Measurements from ENCODE around the gene NGEF.
"Not testable (repeated sequence)": the region's sequence is repeated elsewhere in the genome, so short reads cannot be mapped to it uniquely, and the experiment has no call there.

NGEF gene

DNA sequence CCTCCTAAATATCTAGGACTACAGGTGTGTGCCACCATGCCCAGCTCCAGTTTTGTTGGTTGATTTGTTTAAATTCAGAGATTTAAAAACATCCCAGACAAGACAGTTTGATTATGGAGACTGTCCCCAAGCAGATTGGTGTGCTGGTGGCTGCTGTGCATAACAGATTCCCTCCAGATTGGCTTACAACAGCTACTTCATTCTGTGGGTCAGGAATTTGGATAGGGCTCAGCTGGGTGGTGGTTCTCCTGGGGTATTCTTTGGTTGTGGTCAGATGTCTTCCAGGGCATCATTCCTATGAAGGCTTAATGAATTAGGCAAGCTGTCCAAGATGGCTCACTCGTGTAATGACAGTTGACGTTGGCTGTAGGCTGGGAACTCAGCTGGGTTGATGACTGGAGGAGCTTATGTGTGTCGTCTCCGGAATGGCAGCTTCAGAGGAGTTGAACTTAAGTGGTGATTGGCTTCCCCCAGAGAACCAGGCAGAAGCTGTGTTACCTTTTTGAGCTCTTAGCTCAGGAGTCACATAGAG is 153.6 kb downstream of the NGEF start:
- Mint-ChIP-seq H3K4me1 (ENCODE audit: low read depth) (peaks cover 4% of the 10 kb centered on the region), H3K4me3 (no peak overlapping the region), H3K36me3 (ENCODE audit: low read depth) (peaks cover 70% of the 10 kb centered on the region), H3K27ac (no peak overlapping the region), H3K27me3 (no peaks in the 10 kb centered on the region), H3K9me3 (no peaks in the 10 kb centered on the region)
- DNase-seq: no peak

DNA sequence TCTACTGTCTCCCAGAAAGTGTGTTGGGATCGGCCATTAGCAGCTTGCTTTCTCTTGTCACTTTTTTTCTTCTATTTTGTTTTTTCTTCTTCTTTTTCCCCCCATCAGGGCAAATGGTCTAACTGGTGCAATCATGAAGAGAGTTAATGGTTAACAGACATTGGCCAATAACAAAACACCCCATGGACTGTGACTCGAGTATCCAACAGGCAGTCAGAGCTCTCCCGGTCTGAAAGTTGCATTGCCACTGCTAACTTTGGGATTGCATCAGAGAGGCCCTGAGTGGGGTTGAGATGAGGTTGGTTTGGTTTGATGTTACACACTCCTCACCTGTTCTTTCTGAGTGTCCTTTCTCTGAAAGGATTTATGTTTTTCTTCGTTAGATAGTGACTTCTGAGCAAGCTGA is 155.9 kb downstream of the NGEF start:
- Mint-ChIP-seq H3K27ac (no peak overlapping the region), H3K27me3 (no peaks in the 10 kb centered on the region), H3K4me1 (ENCODE audit: low read depth) (peaks cover 6% of the 10 kb centered on the region), H3K4me3 (no peak overlapping the region), H3K9me3 (no peaks in the 10 kb centered on the region), H3K36me3 (ENCODE audit: low read depth) (peaks cover 83% of the 10 kb centered on the region)
- no peak for DNase-seq

DNA sequence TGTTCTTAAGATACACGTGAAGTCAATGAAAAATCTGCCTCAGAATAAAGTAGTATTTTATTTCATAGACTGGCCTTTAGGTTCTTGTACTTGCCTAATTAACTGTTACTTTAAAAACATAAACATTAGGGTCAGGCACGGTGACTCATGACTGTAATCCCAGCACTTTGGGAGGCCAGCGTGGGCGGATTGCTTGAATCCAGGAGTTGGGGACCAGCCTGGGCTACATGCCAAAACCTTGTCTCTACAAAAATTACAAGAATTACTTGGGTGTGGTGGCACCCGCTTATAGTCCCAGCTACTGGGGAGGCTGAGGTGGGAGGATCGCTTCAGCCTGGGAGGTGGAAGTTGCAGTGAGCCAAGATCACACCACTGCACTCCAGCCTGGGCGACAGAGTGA is 159.0 kb downstream of the NGEF start:
- no peak overlapping the region for H3K4me3 Mint-ChIP-seq
- no peak overlapping the region for H3K27ac Mint-ChIP-seq
- no peak for DNase-seq
- peaks cover 8% of the 10 kb centered on the region for H3K4me1 Mint-ChIP-seq (ENCODE audit: low read depth)
- H3K36me3 Mint-ChIP-seq (ENCODE audit: low read depth): peaks cover 93% of the 10 kb centered on the region
- no peaks in the 10 kb centered on the region for H3K9me3 Mint-ChIP-seq
- no peaks in the 10 kb centered on the region for H3K27me3 Mint-ChIP-seq

DNA sequence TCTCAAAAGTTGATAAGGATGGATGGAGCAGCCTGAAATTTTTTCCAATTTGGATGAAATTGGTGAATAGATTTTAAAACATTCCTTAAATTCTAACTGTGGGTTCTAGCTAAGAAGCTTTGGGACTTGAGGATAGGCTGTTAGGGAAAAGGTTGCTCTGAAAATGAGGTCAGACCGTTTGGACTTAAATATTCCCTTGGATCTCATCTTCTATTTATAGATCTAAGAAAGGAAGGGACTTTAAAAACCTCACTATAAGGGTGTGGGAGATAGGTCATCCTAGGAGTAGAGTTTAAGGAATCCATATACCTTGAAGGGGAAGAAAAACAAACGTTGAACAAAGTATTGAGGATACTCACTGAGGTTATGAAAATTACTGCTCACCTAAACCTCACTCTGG is 160.4 kb downstream of the NGEF start:
- no peak for DNase-seq
- peak overlapping the region; percentile 16 for H3K27ac Mint-ChIP-seq

DNA sequence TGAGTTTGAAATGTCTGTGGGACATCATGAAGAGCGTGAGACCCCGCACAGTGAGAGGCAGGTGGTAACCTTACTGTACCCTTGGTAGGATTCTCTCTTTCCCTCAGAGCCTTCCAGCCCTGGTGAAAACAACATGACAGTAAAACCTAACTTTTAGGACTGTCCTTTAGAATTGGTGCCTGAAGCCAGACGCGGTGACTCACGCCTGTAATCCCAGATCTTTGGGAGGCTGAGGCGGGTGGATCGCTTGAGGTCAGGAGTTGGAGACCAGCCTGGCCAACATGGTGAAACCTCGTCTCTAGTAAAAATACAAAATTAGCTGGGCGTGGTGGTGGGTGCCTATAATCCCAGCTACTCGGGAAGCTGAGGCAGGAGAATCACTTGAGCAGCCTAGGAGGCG is 161.0 kb downstream of the NGEF start:
- not testable (repeated sequence) for H3K4me1 Mint-ChIP-seq (ENCODE audit: low read depth); H3K27me3 Mint-ChIP-seq; H3K4me3 Mint-ChIP-seq; H3K9me3 Mint-ChIP-seq; DNase-seq
- Mint-ChIP-seq H3K27ac (peak overlapping the region; percentile 46), H3K36me3 (ENCODE audit: low read depth) (peaks cover 93% of the 10 kb centered on the region)

More for the DNA sequence above, 160.4 kb downstream of the NGEF start:
- H3K36me3 Mint-ChIP-seq (ENCODE audit: low read depth): peaks cover 93% of the 10 kb centered on the region
- no peak overlapping the region for H3K4me3 Mint-ChIP-seq
- no peaks in the 10 kb centered on the region for H3K27me3 Mint-ChIP-seq
- peaks cover 8% of the 10 kb centered on the region for H3K4me1 Mint-ChIP-seq (ENCODE audit: low read depth)
- no peaks in the 10 kb centered on the region for H3K9me3 Mint-ChIP-seq

DNA sequence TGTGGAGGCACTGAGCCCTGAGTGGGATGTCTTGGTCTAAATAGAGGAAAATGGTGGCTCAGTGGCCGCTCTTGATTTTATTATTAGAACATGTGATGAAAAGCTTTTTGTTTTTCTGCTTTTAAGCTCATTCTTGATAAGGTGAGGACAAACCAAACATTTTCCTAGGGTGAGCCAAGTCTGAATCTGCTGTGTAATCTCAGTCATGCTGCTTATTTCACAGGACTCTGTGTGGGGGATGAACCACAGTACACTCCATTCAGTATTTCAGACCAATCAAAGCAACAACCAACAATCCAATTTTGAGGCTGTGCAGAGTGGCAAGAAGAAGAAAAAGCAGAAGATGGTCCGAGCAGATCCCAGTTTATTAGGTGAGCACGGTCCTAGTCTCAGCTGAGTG is 163.0 kb downstream of the NGEF start:
- Mint-ChIP-seq H3K36me3 (ENCODE audit: low read depth) (peaks cover 93% of the 10 kb centered on the region), H3K9me3 (no peaks in the 10 kb centered on the region), H3K4me1 (ENCODE audit: low read depth) (peaks cover 8% of the 10 kb centered on the region), H3K27ac (peak overlapping the region; percentile 60), H3K4me3 (no peak overlapping the region), H3K27me3 (no peaks in the 10 kb centered on the region)
- no peak for DNase-seq

DNA sequence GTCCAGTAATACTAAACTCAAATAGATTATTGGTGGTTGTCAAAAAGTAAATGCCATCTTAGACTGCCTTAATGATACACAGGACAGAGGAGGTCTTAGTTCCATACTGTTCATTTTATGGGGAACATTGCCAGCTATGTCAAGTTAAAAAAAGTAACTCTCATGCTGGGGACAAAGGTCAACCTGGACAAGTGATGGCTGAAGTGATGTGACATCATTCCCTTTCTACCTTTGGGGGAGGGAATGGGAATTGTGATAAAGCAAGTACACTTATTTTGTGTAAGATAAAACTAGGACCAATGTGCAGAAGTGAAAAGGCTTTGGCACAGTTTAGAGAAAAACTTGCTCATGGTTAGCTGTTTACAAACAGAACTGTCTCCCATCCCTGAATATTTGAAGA is 167.0 kb downstream of the NGEF start:
- no peak overlapping the region for H3K4me3 Mint-ChIP-seq
- H3K27ac Mint-ChIP-seq: no peak overlapping the region
- no peaks in the 10 kb centered on the region for H3K9me3 Mint-ChIP-seq
- no peak for DNase-seq
- peaks cover 93% of the 10 kb centered on the region for H3K36me3 Mint-ChIP-seq (ENCODE audit: low read depth)
- H3K4me1 Mint-ChIP-seq (ENCODE audit: low read depth): peaks cover 2% of the 10 kb centered on the region
- H3K27me3 Mint-ChIP-seq: no peaks in the 10 kb centered on the region

DNA sequence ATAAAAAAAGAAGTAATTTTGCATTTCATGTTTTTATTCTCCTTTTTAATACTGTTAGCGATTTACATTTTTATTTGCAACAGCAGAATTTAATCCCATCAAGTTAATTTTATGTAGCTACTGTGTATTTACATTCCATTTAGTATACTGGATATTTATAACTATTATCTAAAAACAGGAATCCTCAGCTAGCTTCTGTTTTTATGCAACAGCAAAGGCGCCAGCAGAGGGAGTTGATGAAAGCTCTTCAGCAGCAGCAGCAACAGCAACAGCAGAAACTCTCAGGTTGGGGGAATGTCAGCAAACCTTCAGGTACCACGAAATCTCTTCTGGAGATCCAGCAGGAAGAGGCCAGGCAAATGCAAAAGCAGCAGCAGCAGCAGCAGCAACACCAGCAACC is 169.2 kb downstream of the NGEF start:
- no peak for DNase-seq
- Mint-ChIP-seq H3K4me1 (ENCODE audit: low read depth) (peaks cover 11% of the 10 kb centered on the region), H3K36me3 (ENCODE audit: low read depth) (peaks cover 93% of the 10 kb centered on the region), H3K4me3 (no peak overlapping the region), H3K9me3 (no peaks in the 10 kb centered on the region), H3K27ac (peak overlapping the region; percentile 64), H3K27me3 (no peaks in the 10 kb centered on the region)

DNA sequence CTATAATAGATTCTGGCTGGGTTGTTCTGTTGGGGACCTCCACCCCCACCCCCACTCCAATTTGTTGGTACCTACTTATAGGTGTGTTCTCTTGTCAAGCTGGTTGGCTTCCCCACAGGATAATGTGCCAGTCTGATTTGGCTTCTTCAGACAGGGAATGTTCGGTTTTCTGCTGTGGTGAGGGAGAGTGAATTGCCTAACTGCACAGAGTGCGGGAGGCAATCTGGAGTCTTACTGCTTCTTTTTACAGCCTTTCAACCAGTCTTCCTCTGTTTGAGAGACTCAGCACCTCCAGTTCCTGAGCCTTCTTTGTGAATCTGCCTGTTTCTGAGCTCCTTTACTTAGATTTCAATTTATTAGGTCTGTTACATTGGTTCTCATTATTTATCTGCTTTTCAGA is 170.4 kb downstream of the NGEF start:
- DNase-seq: no peak
- Mint-ChIP-seq H3K4me3 (no peak overlapping the region), H3K36me3 (ENCODE audit: low read depth) (peaks cover 93% of the 10 kb centered on the region), H3K4me1 (ENCODE audit: low read depth) (peaks cover 23% of the 10 kb centered on the region), H3K27me3 (no peaks in the 10 kb centered on the region), H3K9me3 (no peaks in the 10 kb centered on the region), H3K27ac (no peak overlapping the region)

DNA sequence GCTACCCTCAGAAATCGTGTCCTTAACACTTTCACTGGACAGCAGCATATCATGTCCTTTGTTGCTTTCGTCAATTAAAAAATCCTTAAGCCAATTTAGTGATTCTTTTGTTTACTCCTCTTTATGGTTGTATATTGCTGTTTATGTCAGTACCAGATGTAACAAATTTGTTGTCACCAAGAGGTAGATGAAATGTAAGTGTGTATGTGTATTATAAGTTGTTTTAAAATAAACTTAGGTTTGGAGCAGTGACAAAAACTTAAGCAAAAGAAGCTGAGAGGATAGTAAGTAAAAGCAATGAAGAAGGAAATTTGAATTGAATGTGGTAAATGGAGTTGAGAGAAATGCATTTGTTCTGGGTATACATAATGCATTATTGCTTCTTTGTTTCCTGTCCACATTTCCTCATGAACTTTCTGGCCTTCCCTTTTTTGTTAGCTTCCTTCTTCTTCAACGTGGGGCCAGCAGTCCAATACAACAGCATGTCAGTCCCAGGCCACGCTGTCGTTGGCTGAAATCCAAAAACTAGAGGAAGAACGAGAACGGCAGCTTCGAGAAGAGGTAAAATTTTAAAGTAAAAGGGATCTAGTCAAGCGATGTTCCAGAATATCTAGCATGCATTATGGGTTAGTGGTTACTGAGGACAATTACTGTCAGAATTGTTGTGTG is 173.5 kb downstream of the NGEF start:
- H3K4me1 Mint-ChIP-seq (ENCODE audit: low read depth): peaks cover 34% of the 10 kb centered on the region
- no peak for DNase-seq
- H3K4me3 Mint-ChIP-seq: no peak overlapping the region
- H3K9me3 Mint-ChIP-seq: no peaks in the 10 kb centered on the region
- peaks cover 88% of the 10 kb centered on the region for H3K36me3 Mint-ChIP-seq (ENCODE audit: low read depth)
- H3K27me3 Mint-ChIP-seq: no peaks in the 10 kb centered on the region
- peak overlapping the region; percentile 77 for H3K27ac Mint-ChIP-seq

DNA sequence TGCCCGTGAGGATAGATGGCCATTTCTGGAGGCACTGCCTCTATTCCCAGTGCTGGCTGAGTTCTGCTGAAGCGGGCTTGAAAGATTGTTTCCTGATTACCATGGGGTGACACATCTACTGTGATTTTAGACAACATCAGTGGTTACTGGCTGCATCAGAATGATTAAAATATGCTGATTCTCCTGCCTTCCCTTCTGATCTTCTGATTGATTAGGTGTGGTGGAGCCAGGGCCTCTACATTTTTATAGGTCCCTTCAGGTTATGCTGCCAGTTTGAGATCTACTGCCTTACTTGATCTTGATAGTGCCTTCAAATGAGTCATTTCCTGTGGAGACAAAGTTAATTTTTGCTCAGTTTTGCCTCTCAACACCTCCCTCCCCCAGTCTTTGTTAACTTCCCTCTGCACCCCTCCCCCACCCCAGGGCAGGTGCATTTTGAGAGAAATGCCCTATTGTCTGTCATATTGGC is 174.6 kb downstream of the NGEF start:
- peak overlapping the region; percentile 91 for H3K27ac Mint-ChIP-seq
- H3K27me3 Mint-ChIP-seq: no peaks in the 10 kb centered on the region
- peak; percentile 55 for DNase-seq
- peaks cover 88% of the 10 kb centered on the region for H3K36me3 Mint-ChIP-seq (ENCODE audit: low read depth)
- H3K4me3 Mint-ChIP-seq: peak overlapping the region; percentile 11
- H3K4me1 Mint-ChIP-seq (ENCODE audit: low read depth): peaks cover 36% of the 10 kb centered on the region
- no peaks in the 10 kb centered on the region for H3K9me3 Mint-ChIP-seq

DNA sequence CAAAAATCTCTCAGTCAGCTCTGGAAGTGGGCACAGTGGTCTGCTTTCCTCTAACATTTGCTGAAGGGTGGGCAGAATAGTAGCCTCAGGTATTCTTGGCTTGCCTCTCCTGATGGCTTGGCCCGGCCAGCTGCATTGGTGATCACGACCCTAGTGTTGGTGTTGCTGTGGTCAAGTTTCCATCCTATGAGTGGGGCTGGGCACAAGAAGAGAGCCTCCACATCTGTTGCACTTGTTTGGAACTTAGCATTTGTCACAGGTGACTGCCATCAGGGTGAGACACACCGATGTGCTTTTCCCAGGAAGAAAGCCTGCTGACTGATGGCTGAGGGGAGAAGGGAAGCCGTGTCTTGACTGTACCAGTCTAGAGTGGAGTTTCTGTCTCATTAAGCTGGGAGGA is 176.1 kb downstream of the NGEF start:
- no peaks in the 10 kb centered on the region for H3K9me3 Mint-ChIP-seq
- no peak for DNase-seq
- H3K36me3 Mint-ChIP-seq (ENCODE audit: low read depth): peaks cover 88% of the 10 kb centered on the region
- peak overlapping the region; percentile 73 for H3K27ac Mint-ChIP-seq
- no peaks in the 10 kb centered on the region for H3K27me3 Mint-ChIP-seq
- H3K4me3 Mint-ChIP-seq: no peak overlapping the region
- peaks cover 36% of the 10 kb centered on the region for H3K4me1 Mint-ChIP-seq (ENCODE audit: low read depth)

DNA sequence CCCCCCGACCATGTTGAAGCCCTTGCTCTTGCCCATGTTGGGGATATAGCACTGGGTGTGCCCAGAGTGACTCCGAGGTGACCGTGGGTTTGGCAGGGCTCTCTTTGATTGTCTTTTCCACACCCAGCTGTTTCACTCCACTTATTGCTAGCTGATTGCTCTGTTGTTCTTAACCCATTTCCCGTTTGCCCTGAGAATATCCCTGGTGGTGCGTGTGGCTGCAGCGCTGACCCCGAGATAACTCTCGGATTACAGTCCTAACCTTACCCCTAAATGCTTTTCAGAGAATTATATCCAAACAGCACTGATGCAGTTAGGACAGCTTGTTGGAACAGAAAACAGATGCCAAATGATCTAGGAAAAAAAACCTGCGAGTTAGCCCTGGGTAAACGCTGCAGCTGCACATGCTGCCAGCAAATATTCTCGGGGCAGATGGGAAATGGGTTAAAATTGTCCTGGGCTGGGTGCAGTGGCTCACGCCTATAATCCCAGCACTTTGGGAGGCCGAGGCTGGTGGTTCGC is 177.3 kb downstream of the NGEF start:
- no peaks in the 10 kb centered on the region for H3K9me3 Mint-ChIP-seq
- H3K4me3 Mint-ChIP-seq: no peak overlapping the region
- no peaks in the 10 kb centered on the region for H3K27me3 Mint-ChIP-seq
- DNase-seq: no peak
- no peak overlapping the region for H3K27ac Mint-ChIP-seq
- peaks cover 90% of the 10 kb centered on the region for H3K36me3 Mint-ChIP-seq (ENCODE audit: low read depth)
- peaks cover 36% of the 10 kb centered on the region for H3K4me1 Mint-ChIP-seq (ENCODE audit: low read depth)

DNA sequence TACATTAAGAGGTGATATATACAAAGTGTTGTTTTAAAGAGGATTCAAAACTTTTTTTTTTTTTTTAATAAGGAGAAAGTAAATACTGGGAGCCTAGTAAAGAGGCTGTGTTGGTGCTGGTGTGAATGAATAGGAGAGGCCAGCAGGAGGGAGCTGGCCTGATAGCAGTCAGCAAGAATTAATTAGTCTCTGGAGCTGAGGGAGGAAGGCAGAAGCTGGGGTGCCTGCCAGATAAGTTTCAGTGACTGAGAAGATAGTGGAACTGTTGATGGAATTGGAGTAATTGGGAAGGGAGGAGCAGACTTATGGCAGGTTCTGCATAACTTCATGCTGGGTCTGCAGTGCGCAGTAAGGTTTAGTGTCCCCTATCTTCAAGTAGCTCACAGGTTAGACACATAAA is 179.2 kb downstream of the NGEF start:
- Mint-ChIP-seq H3K36me3 (ENCODE audit: low read depth) (peaks cover 89% of the 10 kb centered on the region), H3K4me3 (no peak overlapping the region), H3K27me3 (no peaks in the 10 kb centered on the region), H3K27ac (peak overlapping the region; percentile 23), H3K4me1 (ENCODE audit: low read depth) (peaks cover 25% of the 10 kb centered on the region), H3K9me3 (no peaks in the 10 kb centered on the region)
- no peak for DNase-seq

DNA sequence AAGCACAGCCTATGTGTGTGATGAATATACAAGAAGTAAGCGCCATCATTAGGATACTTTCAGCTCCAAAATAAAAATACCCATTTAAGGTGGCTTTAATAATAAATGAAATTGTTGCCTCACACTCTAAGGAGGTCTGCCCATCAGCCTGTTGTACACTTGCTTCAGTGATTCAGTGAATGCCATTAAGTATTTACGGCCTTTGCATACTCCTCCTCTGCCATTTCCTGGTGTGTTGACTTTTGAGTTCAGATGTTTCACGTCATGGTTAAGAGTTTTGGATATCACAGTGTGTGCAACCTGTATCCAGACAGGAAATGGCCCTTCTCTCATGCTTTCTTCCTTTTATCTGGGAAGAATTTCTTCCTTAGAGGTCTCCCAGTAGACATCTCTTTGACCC is 181.6 kb downstream of the NGEF start:
- H3K27ac Mint-ChIP-seq: no peak overlapping the region
- no peaks in the 10 kb centered on the region for H3K27me3 Mint-ChIP-seq
- H3K4me3 Mint-ChIP-seq: no peak overlapping the region
- H3K36me3 Mint-ChIP-seq (ENCODE audit: low read depth): peaks cover 82% of the 10 kb centered on the region
- peaks cover 7% of the 10 kb centered on the region for H3K4me1 Mint-ChIP-seq (ENCODE audit: low read depth)
- no peaks in the 10 kb centered on the region for H3K9me3 Mint-ChIP-seq
- no peak for DNase-seq
